Adipocyte (in vitro differentiated cells): Measurements from ENCODE around the gene ERVH48-1.
A peak's percentile ranks its signal among the peaks of the same experiment; 100 is the strongest.
"Not testable (repeated sequence)": the region's sequence is repeated elsewhere in the genome, so short reads cannot be mapped to it uniquely, and the experiment has no call there.

Source experiments
- DNase-seq: peaks from one replicate; pipeline ENCODE4 v3.0.0-alpha.2; 2015; ENCODE audit warnings: low read depth
- H3K27me3 ChIP-seq: replicated peaks from 2 replicates; pipeline ENCODE4 v1.7.0; 2013; ENCODE audit warnings: mild to moderate bottlenecking, low read length, moderate library complexity; ENCODE audit not compliant: control insufficient read depth, insufficient read depth
- H3K36me3 ChIP-seq: 2 replicates; pipeline ENCODE4 v1.7.0; 2013; ENCODE audit warnings: low read length, mild to moderate bottlenecking, moderate library complexity; ENCODE audit not compliant: control insufficient read depth, insufficient read depth, severe bottlenecking
- H3K4me1 ChIP-seq: 2 replicates; pipeline ENCODE4 v1.7.0; 2013; ENCODE audit warnings: mild to moderate bottlenecking, low read length, moderate library complexity; ENCODE audit not compliant: control insufficient read depth, insufficient read depth
- H3K4me3 ChIP-seq: 2 replicates; pipeline ENCODE4 v1.7.0; 2013; ENCODE audit warnings: mild to moderate bottlenecking, low read length, moderate library complexity
- H3K9ac ChIP-seq: 2 replicates; pipeline ENCODE4 v1.7.0; 2013; ENCODE audit warnings: mild to moderate bottlenecking, low read length, moderate library complexity
- H3K9me3 ChIP-seq: 2 replicates; pipeline ENCODE4 v1.7.0; 2013; ENCODE audit warnings: mild to moderate bottlenecking, low read length, moderate library complexity; ENCODE audit not compliant: control insufficient read depth

Gene ERVH48-1

GRCh38 chr21:42892931-42893755 lies 32.3 kb downstream of the ERVH48-1 start, which contains the start of gene NDUFV3:
Gene NDUFV3, plus strand, starts transcription at chr21:42893309. Its CDS starts 25 bp downstream, at chr21:42893334.
- peaks cover 17% of the 10 kb centered on the region for H3K4me1 ChIP-seq
- no peaks in the 10 kb centered on the region for H3K9me3 ChIP-seq
- peak within 1 kb of the TSS; percentile 93 for H3K9ac ChIP-seq
- no peaks in the 10 kb centered on the region for H3K27me3 ChIP-seq
- peak within 1 kb of the TSS; percentile 93 for H3K4me3 ChIP-seq
- H3K36me3 ChIP-seq, result peaks cover 19% of the 10 kb centered on the region
- DNase-seq, result peak; percentile 100

DNA sequence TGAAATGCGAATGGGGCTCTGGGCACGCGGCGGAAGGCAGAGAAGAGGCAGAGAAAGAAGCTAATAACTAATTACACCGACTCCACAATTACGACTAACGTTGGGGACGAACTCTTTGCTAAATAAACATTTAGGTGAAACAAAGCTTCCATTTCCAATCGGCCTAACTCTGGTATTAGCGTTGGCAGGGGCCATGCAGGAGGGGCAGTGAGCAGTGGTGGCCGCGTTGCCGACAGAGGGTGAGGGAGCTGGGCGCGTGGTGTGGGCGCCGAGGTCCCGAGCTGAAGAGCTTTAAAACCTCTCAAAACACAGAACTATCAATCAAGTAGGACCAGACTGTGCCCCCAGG lies 32.9 kb downstream of the ERVH48-1 start:
- Histone ChIP-seq H3K9me3 (no peaks in the 10 kb centered on the region), H3K9ac (peak overlapping the region; percentile 93), H3K4me3 (peak overlapping the region; percentile 93), H3K36me3 (peaks cover 13% of the 10 kb centered on the region), H3K27me3 (no peaks in the 10 kb centered on the region), H3K4me1 (peaks cover 17% of the 10 kb centered on the region)
- DNase-seq, result no peak

- no peaks in the 10 kb centered on the region for H3K27me3 ChIP-seq
- H3K9me3 ChIP-seq, result no peaks in the 10 kb centered on the region
- no peak for DNase-seq
- no peak overlapping the region for H3K4me3 ChIP-seq
- peaks cover 11% of the 10 kb centered on the region for H3K4me1 ChIP-seq
- H3K36me3 ChIP-seq, result no peaks in the 10 kb centered on the region
- no peak overlapping the region for H3K9ac ChIP-seq
These were observed 38.1 kb downstream of the ERVH48-1 start for GRCh38 chr21:42887326-42887725.

GRCh38 chr21:42883921-42884320 lies 41.5 kb downstream of the ERVH48-1 start:
- Histone ChIP-seq H3K36me3 (no peaks in the 10 kb centered on the region), H3K4me3 (no peak overlapping the region), H3K9ac (no peak overlapping the region), H3K4me1 (peaks cover 7% of the 10 kb centered on the region), H3K9me3 (no peaks in the 10 kb centered on the region), H3K27me3 (no peaks in the 10 kb centered on the region)
- no peak for DNase-seq

- no peaks in the 10 kb centered on the region for H3K27me3 ChIP-seq
- H3K9me3 ChIP-seq, result no peaks in the 10 kb centered on the region
- H3K4me1 ChIP-seq, result peaks cover 12% of the 10 kb centered on the region
- DNase-seq, result no peak
- peaks cover 10% of the 10 kb centered on the region for H3K36me3 ChIP-seq
- peak overlapping the region; percentile 92 for H3K9ac ChIP-seq
- peak overlapping the region; percentile 99 for H3K4me3 ChIP-seq
These were observed 45.1 kb downstream of the ERVH48-1 start for GRCh38 chr21:42880352-42880751.

GRCh38 chr21:42878993-42879787 lies 46.2 kb downstream of the ERVH48-1 start, which contains the start of gene WDR4:
Gene WDR4, minus strand, starts transcription at chr21:42879539. Its CDS starts 44 bp downstream, at chr21:42879495.
- Histone ChIP-seq H3K27me3 (no peaks in the 10 kb centered on the region), H3K9me3 (no peaks in the 10 kb centered on the region), H3K4me3 (peak within 1 kb of the TSS; percentile 99), H3K4me1 (peaks cover 12% of the 10 kb centered on the region), H3K36me3 (peaks cover 16% of the 10 kb centered on the region), H3K9ac (peak within 1 kb of the TSS; percentile 92)
- peak; percentile 98 for DNase-seq

GRCh38 chr21:42878678-42878992 lies 46.8 kb downstream of the ERVH48-1 start:
- Histone ChIP-seq H3K36me3 (peaks cover 21% of the 10 kb centered on the region), H3K27me3 (no peaks in the 10 kb centered on the region), H3K9me3 (no peaks in the 10 kb centered on the region), H3K9ac (peak overlapping the region; percentile 92), H3K4me1 (peaks cover 12% of the 10 kb centered on the region), H3K4me3 (peak overlapping the region; percentile 99)
- no peak for DNase-seq

DNA sequence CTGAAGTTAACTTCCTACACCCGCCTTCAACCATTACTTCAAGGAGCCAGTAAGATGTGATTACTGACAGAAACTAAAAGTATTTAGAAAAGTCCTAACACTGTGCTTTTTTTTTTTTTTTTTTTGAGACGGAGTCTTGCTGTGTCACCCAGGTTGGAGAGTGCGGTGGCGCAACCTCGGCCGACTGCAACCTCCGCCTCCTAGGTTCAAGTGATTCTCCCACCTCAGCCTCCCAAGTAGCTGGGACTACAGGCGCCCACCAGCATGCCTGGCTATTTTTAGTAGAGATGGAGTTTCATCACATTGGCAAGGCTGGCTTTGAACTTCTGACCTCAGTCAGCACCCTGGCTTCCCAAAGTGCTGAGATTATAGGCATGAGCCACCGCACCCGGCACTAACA lies 49.6 kb downstream of the ERVH48-1 start:
- not testable (repeated sequence) for H3K4me3 ChIP-seq, H3K9ac ChIP-seq, DNase-seq, H3K27me3 ChIP-seq, H3K9me3 ChIP-seq
- Histone ChIP-seq H3K4me1 (peaks cover 12% of the 10 kb centered on the region), H3K36me3 (peaks cover 50% of the 10 kb centered on the region)

GRCh38 chr21:42873096-42873495 lies 52.3 kb downstream of the ERVH48-1 start:
- Histone ChIP-seq H3K4me1 (peaks cover 2% of the 10 kb centered on the region), H3K9ac (no peak overlapping the region), H3K4me3 (no peak overlapping the region), H3K36me3 (peaks cover 70% of the 10 kb centered on the region), H3K9me3 (no peaks in the 10 kb centered on the region), H3K27me3 (no peaks in the 10 kb centered on the region)
- DNase-seq, result no peak

DNA sequence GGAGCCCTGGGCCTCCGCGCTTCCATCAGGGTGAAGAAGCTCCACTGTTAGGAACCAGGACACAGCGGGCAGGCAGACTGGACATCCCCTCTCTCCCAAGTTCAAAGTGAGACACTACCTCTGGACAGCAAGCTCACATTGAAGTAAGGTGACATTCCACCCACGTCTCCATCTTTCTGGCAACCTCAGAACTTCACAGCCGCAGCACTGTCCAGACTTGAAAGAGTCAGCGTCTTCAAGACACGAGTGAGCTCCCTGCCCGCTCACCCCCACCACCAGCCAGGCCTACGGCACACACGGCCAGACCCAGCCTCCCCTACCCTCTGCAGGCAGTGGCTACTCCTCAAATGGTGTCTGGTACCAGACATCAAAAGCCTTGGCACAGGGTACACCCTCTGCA lies 57.2 kb downstream of the ERVH48-1 start:
- Histone ChIP-seq H3K36me3 (peaks cover 61% of the 10 kb centered on the region), H3K4me1 (peaks cover 11% of the 10 kb centered on the region), H3K9ac (no peak overlapping the region), H3K4me3 (no peak overlapping the region), H3K9me3 (no peaks in the 10 kb centered on the region), H3K27me3 (no peaks in the 10 kb centered on the region)
- no peak for DNase-seq
